K562 (cell line): ENCODE results near the gene GAGE2A. TPM values are rescaled to one million over a fixed set of nuclear protein-coding genes. Genes with fewer than 3 reads are reported as not detected.
A peak's percentile ranks its signal among the peaks of the same experiment; 100 is the strongest.

ENCODE experiments used
- ATAC-seq: fragments of 200-7000 bp; cut with Tn5 transposase; 3 replicates; pipeline ENCODE4 v1.9.1; 2020; ENCODE audit warnings: moderate library complexity
- BruUV-seq: library from RNA; stranded (reverse); fragments of 400-500 nt; replicated peaks from 2 replicates; lab custom pipeline; 2021; lab: Mats Ljungman, UMichigan
- CTCF ChIA-PET: fragments of 300-600 bp; formaldehyde crosslinking; extraction: SDS; loops from one replicate; lab custom pipeline; 2021; ENCODE audit warnings: low intra/inter-chr PET ratio; lab: Yijun Ruan, JAX
- POLR2A ChIA-PET: fragments of 300-600, 350-650 bp; sonication (Branson Sonifier 250); formaldehyde crosslinking; extraction: SDS; loops from one replicate; lab custom pipeline; 2021; ENCODE audit warnings: antibody characterized with exemption, inconsistent platforms; lab: Yijun Ruan, JAX
- DNase-seq, 4 experiments: peaks; one replicate each; pipeline versions ENCODE4 v3.0.0 to v3.0.0-alpha.2; 2011 to 2018; ENCODE audit warnings: low spot score in 3 of 4, mixed read lengths in 3 of 4; ENCODE audit errors: extremely low read depth in 1 of 4
- FAIRE-seq: peaks from 2 replicates; lab custom pipeline; 2011; peaks lifted over from hg19 to GRCh38; lab: Jason Lieb, UNC
- H2AFZ ChIP-seq: 2 replicates; pipeline ENCODE4 v1.6.0; 2011; ENCODE audit warnings: low read depth, low read length, control low read depth, inconsistent platforms
- H3K27ac ChIP-seq: fragments of 200-600 bp; 3 replicates; pipeline ENCODE4 v1.8.0; 2011; ENCODE audit warnings: low read depth, mild to moderate bottlenecking, control low read depth, inconsistent platforms, low read length, moderate library complexity, mixed read lengths; ENCODE audit errors: extremely low read depth
- H3K27me3 ChIP-seq, 2 experiments: fragments of 300-600 bp in 1 of 2; 2 replicates in 1 of 2; 3 replicates in 1 of 2; pipeline versions ENCODE4 v1.6.0 to v1.8.0; 2011; ENCODE audit warnings: inconsistent platforms in 2 of 2, low read length in 2 of 2, mild to moderate bottlenecking in 1 of 2, mixed read lengths in 1 of 2, moderate library complexity in 1 of 2; ENCODE audit not compliant: control insufficient read depth in 2 of 2, insufficient read depth in 2 of 2
- H3K36me3 ChIP-seq: fragments of 300-600 bp; 3 replicates; pipeline ENCODE4 v1.8.0; 2011; ENCODE audit warnings: mild to moderate bottlenecking, low read length, inconsistent platforms; ENCODE audit not compliant: control insufficient read depth, insufficient read depth
- H3K4me1 ChIP-seq, 2 experiments: fragments of 200-600 bp in 1 of 2; replicated peaks in 1 of 2; 2 replicates in 1 of 2; 3 replicates in 1 of 2; pipeline versions ENCODE4 v1.5.1 to v1.8.0; 2011; ENCODE audit warnings: inconsistent platforms in 2 of 2, low read length in 2 of 2, mild to moderate bottlenecking in 1 of 2, mixed read lengths in 1 of 2, moderate library complexity in 1 of 2; ENCODE audit not compliant: control insufficient read depth in 2 of 2, insufficient read depth in 2 of 2
- H3K4me2 ChIP-seq: 2 replicates; pipeline ENCODE4 v1.6.1; 2011; ENCODE audit warnings: low read length, control low read depth, inconsistent platforms, mixed read lengths; ENCODE audit not compliant: insufficient read depth
- H3K4me3 ChIP-seq: fragments of 200-600 bp; sonication (generic), shearing (Covaris generic); 2 replicates; pipeline ENCODE4 v1.5.1; 2016; ENCODE audit warnings: control low read depth, inconsistent platforms
- H3K79me2 ChIP-seq: fragments of 200-600 bp; 3 replicates; pipeline ENCODE4 v1.8.0; 2011; ENCODE audit warnings: low read length, inconsistent platforms; ENCODE audit not compliant: control insufficient read depth, insufficient read depth
- H3K9ac ChIP-seq, 2 experiments: 2 replicates each; pipeline versions ENCODE4 v1.6.0 to v1.6.1; 2011; ENCODE audit warnings: low read depth in 2 of 2, low read length in 2 of 2, control low read depth in 1 of 2, inconsistent platforms in 1 of 2, mild to moderate bottlenecking in 1 of 2, mixed read lengths in 1 of 2; ENCODE audit not compliant: insufficient read depth in 1 of 2
- H3K9me1 ChIP-seq: one replicate; pipeline ENCODE4 v1.6.0; 2011; ENCODE audit warnings: inconsistent platforms, mild to moderate bottlenecking, low read length, moderate library complexity; ENCODE audit not compliant: control insufficient read depth, insufficient read depth
- H3K9me3 ChIP-seq: replicated peaks from 2 replicates; pipeline ENCODE4 v1.5.1; 2011; ENCODE audit warnings: low read depth, low read length, inconsistent platforms; ENCODE audit not compliant: control insufficient read depth, insufficient read depth
- H4K20me1 ChIP-seq: replicated peaks from 2 replicates; pipeline ENCODE4 v1.6.1; 2011; ENCODE audit warnings: low read length, inconsistent platforms, mixed read lengths; ENCODE audit not compliant: control insufficient read depth, insufficient read depth
- ARID2 ChIP-seq: fragments of 450-650 bp; IDR thresholded peaks from 2 replicates; pipeline ENCODE4 v1.6.1; 2017; ENCODE audit warnings: antibody characterized with exemption, mild to moderate bottlenecking
- BCOR ChIP-seq: fragments of 450-650 bp; IDR thresholded peaks from 2 replicates; pipeline ENCODE4 v1.6.1; 2016
- CBFA2T3 ChIP-seq: fragments of 450-650 bp; IDR thresholded peaks from 2 replicates; pipeline ENCODE4 v1.6.1; 2017
- CTCF ChIP-seq, 3 experiments: IDR thresholded peaks in 2 of 3; conservative IDR thresholded peaks in 1 of 3; 2 replicates each; pipeline ENCODE4 v1.5.1; 2011 to 2012; ENCODE audit warnings: low read length in 3 of 3, mild to moderate bottlenecking in 3 of 3, control low read depth in 2 of 3, improper control_type of control experiment in 1 of 3, inconsistent platforms in 1 of 3, low read depth in 1 of 3, mixed read lengths in 1 of 3, moderate library complexity in 1 of 3; ENCODE audit not compliant: insufficient read depth in 2 of 3
- DDX20 ChIP-seq: fragments of 450-650 bp; IDR thresholded peaks from 2 replicates; pipeline ENCODE4 v1.6.1; 2016; ENCODE audit warnings: missing genetic modification characterization, low read depth, mild to moderate bottlenecking, missing compliant biosample characterization, moderate library complexity
- FOXO4 ChIP-seq: fragments of 450-650 bp; formaldehyde crosslinking; IDR thresholded peaks from 2 replicates; pipeline ENCODE4 v1.4.0; 2020; ENCODE audit warnings: mild to moderate bottlenecking, moderate library complexity
- JUNB ChIP-seq: fragments of 450-650 bp; formaldehyde crosslinking; conservative IDR thresholded peaks from 2 replicates; pipeline ENCODE4 v1.4.0; 2020; ENCODE audit warnings: mild to moderate bottlenecking
- LARP7 ChIP-seq: fragments of 450-650 bp; IDR thresholded peaks from 2 replicates; pipeline ENCODE4 v1.6.1; 2016
- MEIS2 ChIP-seq: fragments of 450-650 bp; IDR thresholded peaks from 2 replicates; pipeline ENCODE4 v1.6.1; 2014; ENCODE audit warnings: mild to moderate bottlenecking; ENCODE audit not compliant: partially characterized antibody
- TAF9B ChIP-seq: fragments of 450-650 bp; IDR thresholded peaks from 2 replicates; pipeline ENCODE4 v1.6.1; 2018; ENCODE audit warnings: mild to moderate bottlenecking; ENCODE audit not compliant: partially characterized antibody
- TBL1XR1 ChIP-seq, 2 experiments: IDR thresholded peaks; 2 replicates each; pipeline ENCODE4 v1.6.1; 2012; ENCODE audit warnings: improper control_type of control experiment in 2 of 2, low read length in 2 of 2, mild to moderate bottlenecking in 1 of 2
- TCF3 ChIP-seq: sonication (generic); formaldehyde crosslinking; IDR thresholded peaks from 2 replicates; pipeline ENCODE4 v1.4.0; 2020; ENCODE audit warnings: mild to moderate bottlenecking, missing genetic modification reagents
- ZNF124 ChIP-seq: sonication (generic); formaldehyde crosslinking; IDR thresholded peaks from 2 replicates; pipeline ENCODE4 v1.8.1; 2022; ENCODE audit warnings: missing genetic modification reagents
- ZNF644 ChIP-seq: fragments of 200-800 bp; sonication (Bioruptor generic); IDR thresholded peaks from 2 replicates; pipeline ENCODE4 v1.6.1; 2016; ENCODE audit warnings: low read depth, missing genetic modification characterization, missing compliant biosample characterization
- WGBS: fragments of 100-300 bp; shearing (Covaris generic); methylation state at CpG from one replicate; pipeline ENCODE4 v1.1.6; 2016; ENCODE audit warnings: low coverage, mixed read lengths; ENCODE audit not compliant: insufficient coverage; ENCODE audit errors: missing lambda C conversion rate; 5-methylcytosine and 5-hydroxymethylcytosine counted together
- in situ Hi-C: fragments of 300-500 bp; cut with MboI; formaldehyde crosslinking; loops from 4 replicates; pipeline ENCODE4 v1.15.0; 2018; ENCODE audit warnings: inconsistent platforms, mixed read lengths
- intact Hi-C: fragments of 100-400 bp; cut with micrococcal nuclease; formaldehyde crosslinking; loops from 2 replicates; pipeline ENCODE4 v1.14.2; 2022
- polyA plus RNA-seq, 8 experiments: library from polyadenylated mRNA; depleted of rRNA in 4 of 8; stranded (reverse) in 5 of 8; unstranded in 3 of 8; fragments of >200 nt; fragmentation: Nextera tagmentation in 2 of 8; fragmentation: Illumina TruSeq in 1 of 8; extraction: Ambion mirVana in 2 of 8; extraction: Trizol in 1 of 8; gene quantifications; 2 replicates each; pipeline versions ENCODE4 v1.2.1 to v1.2.3, GENCODE V29; 2011 to 2014; ENCODE audit warnings: inconsistent platforms in 1 of 8, missing spikeins in 1 of 8
- total RNA-seq, 7 experiments: library from RNA; depleted of rRNA in 6 of 7; stranded (reverse); fragments of >200 nt in 6 of 7; fragmentation: Illumina TruSeq in 2 of 7; extraction: Trizol in 2 of 7; gene quantifications; 2 replicates each; pipeline versions ENCODE4 v1.2.1 to v1.2.3, GENCODE V29; 2011 to 2021; ENCODE audit warnings: low replicate concordance in 1 of 7

GAGE2A gene
- total and polyA plus RNA-seq, 9 of the 15 experiments (the other 6 are each of a cell fraction or from before 2014, with no cell fraction given) = 2.7 to 583 (median 84.6) TPM

GRCh38 chrX:49610718-49611310 lies 21.5 kb downstream of the GAGE2A start:
- peak overlapping the region; percentile 25; the same call in 1 of the 2 replicates for H3K4me2 ChIP-seq
- H3K27me3 ChIP-seq = peaks cover 0 to 2% of the 10 kb centered on the region in 2 experiments; a peak in 1 of 5 replicates
- TF ChIP-seq MEIS2 (peak; percentile 40), JUNB (CRISPR knock-in tag) (no peak), TBL1XR1 (IDR thresholded peaks at IDR 0.05; ENCODE audit: low read length in 2 of 2) (no peak), CBFA2T3 (peak; percentile 22)
- peaks cover 15% of the 10 kb centered on the region; the same call in 2 of the 3 replicates for H3K36me3 ChIP-seq
- intact Hi-C loops (no loop called here), in situ Hi-C loops (loop anchor here (5.0 kb wide), 1 partner anchor 264 kb away; no protein-coding TSS in a partner anchor)
- FAIRE-seq = no peak
- no peak overlapping the region for H2AFZ ChIP-seq
- ChIA-PET POLR2A (interaction anchor here (0.5 to 1.2 kb wide), 2 partner anchors 9 to 90 kb away, joined by 3 read pairs; no protein-coding TSS in a partner anchor), CTCF (no interaction called here)
- WGBS = 2% methylated on average over 7 of the region's 7 CpGs
- DNase-seq = peak in 1 of 4 experiments; percentile 5
- no peaks in the 10 kb centered on the region for H3K9me1 ChIP-seq
- no peaks in the 10 kb centered on the region for H4K20me1 ChIP-seq
- peak; percentile 27; the same call in 1 of the 3 replicates for ATAC-seq
- no peaks in the 10 kb centered on the region for H3K9me3 ChIP-seq
- no peak overlapping the region for H3K4me3 ChIP-seq
- H3K4me1 ChIP-seq = peaks cover 0 to 8% of the 10 kb centered on the region in 2 experiments; a peak in 2 of 5 replicates
- H3K27ac ChIP-seq = no peak overlapping the region
- no TSS peak for BruUV-seq
- no peaks in the 10 kb centered on the region for H3K79me2 ChIP-seq
- no peak overlapping the region for H3K9ac ChIP-seq

DNA sequence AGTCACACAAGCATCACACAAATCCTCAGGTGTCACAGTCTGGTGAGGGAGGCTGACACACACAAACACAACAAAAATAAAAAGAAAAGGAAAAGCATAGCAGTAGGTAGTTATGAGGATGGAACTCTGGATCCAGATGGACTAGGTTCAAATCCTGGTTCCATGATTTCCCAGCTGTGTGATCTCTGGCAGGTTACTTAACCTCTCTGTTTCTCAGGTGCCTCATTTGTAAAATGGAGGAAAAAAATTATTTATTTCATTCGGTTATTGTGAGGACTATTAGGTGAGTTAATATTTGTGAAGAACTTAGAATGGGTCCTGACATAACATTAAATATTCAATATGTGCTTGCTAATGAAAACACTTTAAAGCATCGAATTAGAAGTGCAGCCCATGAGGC lies 29.3 kb downstream of the GAGE2A start:
- no peak overlapping the region for H3K4me3 ChIP-seq
- in situ Hi-C loops = no loop called here
- peaks cover 0 to 4% of the 10 kb centered on the region in 2 experiments; a peak in 1 of 5 replicates for H3K27me3 ChIP-seq
- no peak for ATAC-seq
- no peaks in the 10 kb centered on the region for H3K79me2 ChIP-seq
- no peak overlapping the region for H3K27ac ChIP-seq
- no peaks in the 10 kb centered on the region for H3K9me3 ChIP-seq
- BruUV-seq = no TSS peak
- no peak overlapping the region for H3K4me2 ChIP-seq
- no peak for FAIRE-seq
- ChIA-PET POLR2A (interaction anchor here (0.6 kb wide), 1 partner anchor 329 kb away, joined by 4 read pairs; no protein-coding TSS in a partner anchor), CTCF (no interaction called here)
- H2AFZ ChIP-seq = no peak overlapping the region
- WGBS = 0% methylated on average over 2 of the region's 2 CpGs
- H3K9ac ChIP-seq = no peak overlapping the region
- H3K9me1 ChIP-seq = no peaks in the 10 kb centered on the region
- H3K36me3 ChIP-seq = no peaks in the 10 kb centered on the region
- DNase-seq = no peak
- H3K4me1 ChIP-seq = no peaks in the 10 kb centered on the region
- no peaks in the 10 kb centered on the region for H4K20me1 ChIP-seq
- intact Hi-C loops = no loop called here
- no peak for TF ChIP-seq ZNF644
- TF ChIP-seq BCOR = peak; percentile 78
- no peak for TF ChIP-seq ARID2
- no peak for TF ChIP-seq ZNF124 (CRISPR knock-in tag)
- TF ChIP-seq FOXO4 = no peak
- TF ChIP-seq DDX20 (tag) = no peak
- no peak for TF ChIP-seq CTCF (IDR thresholded peaks at IDR 0.05 in 2 of 3, conservative IDR thresholded peaks at IDR 0.05 in 1 of 3; ENCODE audit: insufficient read depth in 2 of 3, low read depth in 1 of 3, low read length in 3 of 3)
- TF ChIP-seq TAF9B = no peak
- no peak for TF ChIP-seq TCF3 (CRISPR knock-in tag)
- no peak for TF ChIP-seq LARP7
